CD4-positive, alpha-beta T cell treated with Interleukin-21 for 1 hour (primary cell): ENCODE data around the gene DAPK3.
"Not testable (repeated sequence)": the region's sequence is repeated elsewhere in the genome, so short reads cannot be mapped to it uniquely, and the experiment has no call there.

Source experiments
- DNase-seq: peaks from one replicate; pipeline ENCODE4 v3.0.0-alpha.2; 2020

DAPK3 gene

DNA sequence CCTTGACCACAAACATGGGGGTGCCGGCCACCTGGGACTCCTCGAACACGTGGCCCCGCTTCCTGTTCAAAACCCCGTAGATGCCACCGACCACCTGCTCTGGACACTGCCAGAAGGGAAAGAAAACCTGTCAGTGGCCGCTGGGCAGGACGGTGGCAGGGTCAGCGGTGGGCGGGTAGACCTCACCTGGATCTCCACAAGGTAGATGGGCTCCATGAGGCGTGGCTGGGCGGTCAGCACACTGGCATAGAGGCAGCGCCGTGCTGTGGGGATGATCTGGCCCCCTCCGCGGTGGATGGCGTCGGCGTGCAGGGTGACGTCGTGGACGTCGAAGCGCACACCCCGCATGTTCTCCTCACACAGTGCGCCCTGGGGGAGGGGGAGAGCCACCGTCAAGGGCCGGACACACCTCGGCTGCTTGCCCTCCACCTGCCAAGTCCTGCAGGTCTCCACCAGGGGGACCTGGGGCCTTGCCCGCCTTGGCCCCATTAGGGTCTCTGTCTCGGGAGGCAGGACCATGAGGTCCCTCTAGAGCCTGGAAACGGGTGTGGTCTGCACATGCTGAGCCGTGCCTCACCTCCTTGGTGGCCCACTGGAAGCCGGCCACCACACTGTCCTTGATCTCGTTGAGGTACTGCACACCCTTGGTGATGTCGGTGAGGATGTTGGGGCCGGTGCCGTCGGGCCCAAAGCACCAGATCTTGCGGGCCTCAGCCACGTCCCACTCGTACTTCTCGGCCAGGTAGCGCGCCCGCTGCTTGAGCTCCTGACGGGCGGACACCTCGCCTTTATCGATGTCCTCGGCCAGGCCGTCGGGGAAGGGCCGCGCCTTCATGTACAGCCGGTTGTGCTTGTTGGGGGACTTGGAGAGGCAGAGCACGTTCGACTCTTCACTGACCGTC, 6.6 kb upstream of the DAPK3 start:
- peak; percentile 23 for DNase-seq

DNA sequence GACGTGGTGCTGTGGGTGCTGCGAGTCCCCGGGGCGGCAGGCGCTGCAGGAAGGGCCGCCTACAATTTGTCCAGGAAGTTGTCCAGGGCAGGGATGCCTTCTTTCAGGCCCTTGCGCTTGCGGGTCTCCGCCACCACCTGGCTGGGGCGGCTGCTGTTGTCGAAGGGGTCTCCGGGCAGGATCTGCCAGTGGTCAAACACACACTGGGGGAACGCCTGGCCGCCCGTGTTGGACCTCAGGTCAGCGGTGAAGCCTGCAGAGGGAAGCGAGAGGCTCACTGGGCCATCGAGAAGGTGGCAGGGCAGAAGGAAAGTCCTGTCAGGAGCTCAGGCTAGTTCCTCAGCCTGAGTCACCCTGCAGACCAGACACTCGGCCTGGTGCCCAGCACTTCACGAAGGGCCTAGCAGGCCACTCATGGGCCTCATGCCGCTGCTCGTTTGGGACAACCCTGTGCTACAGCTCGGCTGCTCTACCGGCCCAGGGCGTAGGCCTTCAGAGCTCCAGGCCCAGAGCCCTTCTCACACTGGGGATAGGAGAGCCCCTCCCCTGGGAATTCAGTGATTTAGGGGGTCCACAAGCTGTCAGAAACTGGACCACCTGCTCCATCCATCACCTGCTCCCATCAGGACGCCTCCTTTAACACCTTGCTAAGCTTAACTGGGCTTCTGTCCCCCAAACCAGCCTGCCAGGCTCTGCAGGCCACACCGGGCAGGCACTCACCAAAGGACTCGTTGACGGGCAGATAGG, 5.8 kb upstream of the DAPK3 start:
- peak; percentile 23 for DNase-seq

- no peak for DNase-seq
These were observed 4.8 kb upstream of the DAPK3 start for GRCh38 chr19:3975637-3976087.

DNA sequence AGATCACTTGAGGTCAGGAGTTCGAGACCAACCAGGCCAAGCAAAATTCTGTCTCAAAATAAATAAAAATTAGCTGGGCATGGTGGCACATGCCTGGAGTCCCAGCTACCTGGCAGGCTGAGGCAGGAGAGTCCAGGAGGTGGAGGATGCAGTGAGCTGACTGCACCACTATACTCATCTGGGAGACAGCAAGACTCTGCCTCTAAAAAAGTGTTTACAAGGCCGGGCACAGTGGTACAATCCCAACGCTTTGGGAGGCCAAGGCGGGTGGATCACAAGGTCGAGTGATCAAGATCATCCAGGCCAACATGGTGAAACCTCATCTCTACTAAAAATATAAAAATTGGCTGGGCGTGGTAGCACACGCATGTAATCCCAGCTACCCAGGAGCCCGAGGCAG, 4.2 kb upstream of the DAPK3 start:
- no peak for DNase-seq

DNA sequence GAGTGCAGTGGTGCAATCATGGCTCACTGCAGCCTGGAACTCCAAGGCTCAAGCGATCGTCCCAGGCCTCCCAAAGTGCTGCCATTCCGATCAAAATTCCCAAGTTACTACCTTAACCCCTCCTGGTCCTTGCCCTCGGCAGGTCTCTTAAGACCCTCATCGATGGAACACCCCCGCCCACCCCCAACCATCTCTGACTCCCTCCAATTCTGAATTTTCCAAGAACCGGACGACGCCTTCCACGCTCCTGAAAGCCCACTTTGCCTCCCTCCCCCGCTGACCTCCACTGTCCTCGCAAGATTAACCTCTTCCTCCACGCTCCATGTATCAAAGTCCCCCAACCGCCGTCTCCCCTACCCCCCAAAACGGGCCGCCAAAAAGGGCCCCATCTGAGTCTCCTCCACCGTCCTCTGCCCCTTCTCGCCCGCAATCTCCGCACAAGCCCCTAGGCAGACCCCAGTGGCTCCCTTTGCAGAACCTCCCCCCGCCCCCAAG, 539 bp downstream of the DAPK3 start:
- no peak for DNase-seq

GRCh38 chr19:3969435-3970312, 1.2 kb downstream of the DAPK3 start:
- no peak for DNase-seq

- no peak for DNase-seq
These were observed 2.1 kb downstream of the DAPK3 start for GRCh38 chr19:3968556-3969434.

GRCh38 chr19:3967983-3968382, 2.9 kb downstream of the DAPK3 start:
- DNase-seq, result not testable (repeated sequence)

- DNase-seq, result no peak
These were observed 4.6 kb downstream of the DAPK3 start for GRCh38 chr19:3966051-3967017.

DNA sequence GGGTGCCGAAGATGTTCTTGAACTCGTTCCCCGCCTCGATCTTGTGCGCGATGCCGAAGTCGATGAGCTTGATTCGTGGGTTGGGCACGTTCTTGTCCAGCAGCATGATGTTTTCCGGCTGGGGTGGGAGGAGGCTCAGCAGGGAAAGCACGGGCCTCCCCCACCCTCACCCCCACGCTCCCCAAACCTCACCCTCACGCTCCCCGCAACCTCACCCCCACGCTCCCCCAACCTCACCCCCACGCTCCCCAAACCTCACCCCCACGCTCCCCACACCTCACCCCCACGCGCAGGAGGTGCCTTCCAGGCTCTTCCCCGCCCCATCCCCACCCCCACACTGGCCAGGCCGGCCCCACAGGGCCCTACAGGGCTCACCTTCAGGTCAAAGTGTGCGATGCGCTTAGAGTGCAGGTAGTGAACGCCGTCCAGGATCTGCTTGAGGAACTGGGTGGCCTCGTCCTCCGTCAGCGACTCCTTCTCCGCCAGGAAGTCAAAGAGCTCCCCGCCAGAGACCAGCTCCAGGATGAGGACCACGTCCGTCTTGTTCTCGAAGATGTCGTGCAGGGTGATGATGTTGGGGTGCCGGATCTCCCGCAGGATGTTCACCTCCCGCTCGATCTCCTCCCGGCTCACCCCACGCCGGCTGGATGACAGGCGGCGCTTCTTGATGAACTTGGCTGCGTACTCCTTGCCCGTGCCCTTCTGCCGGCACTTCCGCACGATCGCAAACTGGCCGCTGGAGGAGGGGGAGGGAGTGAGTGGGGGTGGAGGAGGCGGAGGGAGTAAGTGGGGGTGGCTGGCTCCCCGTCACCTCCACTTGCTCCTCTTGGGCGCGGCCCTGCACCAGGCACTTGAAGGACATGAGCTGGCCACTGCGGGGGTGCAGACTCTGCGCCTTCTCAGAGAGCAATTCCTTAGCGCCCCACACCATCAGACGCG, 6.4 kb downstream of the DAPK3 start:
- no peak for DNase-seq

DNA sequence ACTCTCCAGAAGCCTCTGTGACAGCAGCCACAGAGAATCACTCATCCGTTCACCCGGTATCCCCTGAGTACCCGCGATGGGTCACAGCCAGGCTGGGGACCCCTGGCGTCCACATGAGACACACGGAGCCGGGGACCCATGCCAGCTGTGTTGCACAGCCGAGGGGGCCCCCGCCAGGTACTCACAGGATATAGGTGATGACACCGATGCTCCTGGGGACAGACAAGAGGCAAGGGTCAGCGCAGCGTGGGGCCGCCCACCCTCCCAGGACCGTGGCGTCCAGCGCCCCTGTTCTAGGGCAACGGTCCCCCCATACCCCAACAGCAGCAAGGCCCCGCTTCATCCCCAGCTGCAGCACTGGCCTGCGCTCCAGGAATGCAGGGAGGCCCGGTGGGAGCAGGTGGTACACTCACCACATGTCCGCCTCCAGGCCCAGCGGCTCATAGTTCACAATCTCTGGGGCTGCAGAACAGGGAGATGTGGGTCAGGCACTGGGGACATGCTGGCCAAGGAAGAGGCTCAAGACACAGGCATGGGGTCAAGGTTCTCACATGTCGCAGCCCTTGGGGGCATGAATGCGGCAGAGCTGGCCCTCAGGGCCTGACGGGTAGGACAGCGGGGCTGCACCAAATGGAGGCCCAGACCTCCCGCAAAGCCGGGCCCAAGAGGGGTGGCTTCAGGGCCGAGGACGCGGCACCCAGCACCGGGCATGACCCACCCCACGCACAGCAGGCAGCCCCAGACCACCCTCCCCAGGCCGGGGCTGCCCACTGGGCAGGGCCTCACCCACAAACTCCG, 7.2 kb downstream of the DAPK3 start:
- DNase-seq, result no peak

DNA sequence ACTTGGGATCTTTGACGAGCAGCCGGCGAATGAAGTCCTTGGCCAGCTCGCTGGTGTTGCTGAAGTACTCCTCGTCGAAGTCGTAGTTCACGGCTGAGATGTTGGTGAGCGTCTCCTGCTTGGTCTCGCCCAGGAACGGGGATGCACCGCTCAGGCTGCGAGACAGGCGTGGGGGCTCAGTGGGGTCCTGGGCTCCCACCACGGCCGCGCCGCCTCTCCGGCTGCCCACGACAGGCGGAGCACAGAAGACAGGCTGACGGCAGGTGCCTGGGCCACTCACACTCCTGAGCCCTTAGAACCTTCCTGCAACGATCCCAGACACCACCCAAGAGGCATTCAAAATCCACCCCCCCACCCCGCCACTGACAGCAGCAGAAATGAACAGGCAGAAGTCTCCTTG, 9.9 kb downstream of the DAPK3 start:
- no peak for DNase-seq

DNA sequence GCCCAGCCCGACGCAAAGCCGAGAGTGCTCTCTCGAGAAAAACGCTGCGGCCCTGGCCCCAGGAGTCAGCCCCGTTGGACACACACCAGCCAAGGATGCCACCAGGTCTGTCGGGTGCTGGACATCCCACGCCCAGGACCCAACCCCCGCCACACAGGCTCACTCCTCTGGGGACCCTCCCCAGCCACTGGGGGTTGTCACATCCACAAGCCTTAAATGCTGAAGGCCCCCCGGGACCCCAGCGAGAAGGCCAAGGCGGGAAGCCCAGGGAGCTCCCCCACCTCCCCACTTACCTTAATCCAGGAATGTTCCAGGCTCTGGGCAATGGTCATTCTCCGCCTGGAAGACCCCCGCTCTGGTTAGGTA, 11.2 kb downstream of the DAPK3 start:
- DNase-seq, result no peak

DNA sequence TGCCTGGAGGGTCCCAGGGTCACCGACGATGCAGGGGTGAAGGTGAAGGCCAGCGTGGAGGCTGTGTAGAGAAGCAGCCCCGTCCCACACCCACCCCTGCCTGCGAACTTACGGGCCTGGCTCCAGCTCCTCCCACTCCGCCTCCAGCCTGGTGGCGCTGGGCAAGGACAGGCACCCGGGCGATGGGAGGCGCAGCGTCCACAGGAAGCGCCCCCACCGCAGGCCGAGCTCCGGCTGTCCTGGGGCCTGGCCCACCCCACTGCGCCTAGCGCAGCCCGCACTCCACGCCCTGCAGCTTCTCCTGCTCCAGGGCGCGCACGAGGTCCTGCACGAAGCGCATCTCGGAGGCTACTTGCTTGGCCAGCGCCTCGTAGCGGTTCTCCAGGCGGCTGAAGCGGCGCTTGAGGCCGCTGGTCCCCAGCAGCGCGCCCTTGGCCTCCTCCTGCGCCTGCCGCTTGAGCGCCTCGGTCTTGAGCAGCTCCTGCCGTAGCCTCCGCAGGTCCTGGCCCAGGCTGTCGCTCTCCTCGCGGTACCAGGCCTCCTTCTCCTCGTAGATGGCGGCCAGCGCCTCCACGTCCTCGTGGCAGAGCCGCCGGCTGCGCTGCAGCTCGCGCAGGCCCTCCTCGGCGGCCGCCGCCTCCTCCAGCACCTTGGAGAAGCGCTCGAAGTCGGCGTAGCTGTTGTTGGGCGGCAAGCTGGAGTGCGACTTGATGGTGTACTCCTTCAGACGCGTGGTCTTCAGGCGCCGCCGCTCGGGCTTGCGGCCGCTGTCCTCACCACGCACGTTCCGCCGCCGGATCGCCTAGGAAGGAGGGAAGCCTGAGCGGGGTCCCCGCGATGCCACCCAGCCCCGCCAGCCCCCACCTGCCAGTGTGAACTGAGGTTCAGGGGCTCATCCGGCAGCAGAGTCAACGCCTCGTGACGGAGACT, 11.8 kb downstream of the DAPK3 start:
- no peak for DNase-seq

- DNase-seq, result no peak
These were observed 15.2 kb downstream of the DAPK3 start for GRCh38 chr19:3955688-3956087.

- not testable (repeated sequence) for DNase-seq
These were observed 15.6 kb downstream of the DAPK3 start for GRCh38 chr19:3955276-3955675.

GRCh38 chr19:3954107-3954506, 16.8 kb downstream of the DAPK3 start:
- no peak for DNase-seq
